Ishikawa (cell line): ENCODE results near the gene PLCG1.

ENCODE experiments used
- EP300 ChIP-seq: IDR thresholded peaks from 2 replicates; pipeline ENCODE4 v1.6.1; 2012; ENCODE audit warnings: borderline replicate concordance
- NFIC ChIP-seq: IDR thresholded peaks from 2 replicates; pipeline ENCODE4 v1.6.1; 2012
- RAD21 ChIP-seq: IDR thresholded peaks from 2 replicates; pipeline ENCODE4 v1.6.1; 2012; ENCODE audit warnings: low read depth
- TAF1 ChIP-seq: IDR thresholded peaks from 2 replicates; pipeline ENCODE4 v1.6.1; 2012; ENCODE audit warnings: low read depth, mild to moderate bottlenecking
- TF ChIP-seq, protein P1 (sequence below): IDR thresholded peaks from 2 replicates; pipeline ENCODE4 v1.6.1; 2012; ENCODE audit warnings: low read depth, mild to moderate bottlenecking

DNA sequence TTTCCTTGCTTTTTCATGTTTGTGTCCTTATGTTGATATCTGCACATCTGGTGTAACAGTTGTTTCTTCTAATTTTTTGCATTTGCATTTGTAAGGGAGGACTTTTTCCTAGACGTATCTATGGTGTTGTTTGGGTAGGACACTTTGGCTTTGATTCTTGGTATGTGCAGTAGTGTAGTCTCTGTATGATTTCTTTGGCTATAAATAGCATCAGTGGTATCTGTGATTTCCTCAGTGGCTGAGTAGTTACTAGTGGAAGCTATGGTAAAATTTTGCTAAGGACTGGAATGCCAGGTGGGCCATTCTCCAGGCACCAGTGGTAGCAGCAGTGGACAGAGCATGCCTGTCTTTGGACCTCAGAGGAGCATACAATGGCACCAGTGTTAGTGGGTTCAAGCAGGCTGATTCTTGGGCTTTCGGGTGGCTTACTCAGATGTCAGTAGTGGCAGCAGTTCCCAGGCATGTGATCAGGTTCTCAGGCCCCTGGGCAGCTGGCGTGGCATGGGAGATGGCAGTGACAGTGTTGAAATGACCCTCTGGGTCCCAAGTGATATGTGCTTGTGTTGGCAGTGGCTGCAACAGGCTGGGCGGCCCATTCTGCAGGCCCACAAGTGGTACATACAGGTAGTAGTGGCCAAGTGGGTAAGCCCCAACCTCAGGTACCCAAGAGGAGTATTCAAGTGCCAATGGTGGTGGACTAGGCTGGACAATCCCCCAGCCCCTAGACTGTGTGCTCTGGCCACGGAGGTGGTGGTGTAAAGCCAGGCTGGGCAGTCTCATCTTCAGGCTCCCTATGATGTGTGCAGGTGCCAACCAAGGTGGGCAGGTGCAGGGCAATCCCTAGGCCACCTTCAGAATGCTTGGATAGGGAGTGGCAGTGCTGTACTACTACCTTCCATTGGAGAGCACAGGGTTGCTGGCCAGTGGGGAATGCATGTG is 54.5 kb downstream of the PLCG1 start:
- TF ChIP-seq RAD21 = no peak
- TF ChIP-seq TAF1 = no peak
- no peak for TF ChIP-seq NFIC
- no peak for TF ChIP-seq EP300
- TF ChIP-seq, protein P1, sequence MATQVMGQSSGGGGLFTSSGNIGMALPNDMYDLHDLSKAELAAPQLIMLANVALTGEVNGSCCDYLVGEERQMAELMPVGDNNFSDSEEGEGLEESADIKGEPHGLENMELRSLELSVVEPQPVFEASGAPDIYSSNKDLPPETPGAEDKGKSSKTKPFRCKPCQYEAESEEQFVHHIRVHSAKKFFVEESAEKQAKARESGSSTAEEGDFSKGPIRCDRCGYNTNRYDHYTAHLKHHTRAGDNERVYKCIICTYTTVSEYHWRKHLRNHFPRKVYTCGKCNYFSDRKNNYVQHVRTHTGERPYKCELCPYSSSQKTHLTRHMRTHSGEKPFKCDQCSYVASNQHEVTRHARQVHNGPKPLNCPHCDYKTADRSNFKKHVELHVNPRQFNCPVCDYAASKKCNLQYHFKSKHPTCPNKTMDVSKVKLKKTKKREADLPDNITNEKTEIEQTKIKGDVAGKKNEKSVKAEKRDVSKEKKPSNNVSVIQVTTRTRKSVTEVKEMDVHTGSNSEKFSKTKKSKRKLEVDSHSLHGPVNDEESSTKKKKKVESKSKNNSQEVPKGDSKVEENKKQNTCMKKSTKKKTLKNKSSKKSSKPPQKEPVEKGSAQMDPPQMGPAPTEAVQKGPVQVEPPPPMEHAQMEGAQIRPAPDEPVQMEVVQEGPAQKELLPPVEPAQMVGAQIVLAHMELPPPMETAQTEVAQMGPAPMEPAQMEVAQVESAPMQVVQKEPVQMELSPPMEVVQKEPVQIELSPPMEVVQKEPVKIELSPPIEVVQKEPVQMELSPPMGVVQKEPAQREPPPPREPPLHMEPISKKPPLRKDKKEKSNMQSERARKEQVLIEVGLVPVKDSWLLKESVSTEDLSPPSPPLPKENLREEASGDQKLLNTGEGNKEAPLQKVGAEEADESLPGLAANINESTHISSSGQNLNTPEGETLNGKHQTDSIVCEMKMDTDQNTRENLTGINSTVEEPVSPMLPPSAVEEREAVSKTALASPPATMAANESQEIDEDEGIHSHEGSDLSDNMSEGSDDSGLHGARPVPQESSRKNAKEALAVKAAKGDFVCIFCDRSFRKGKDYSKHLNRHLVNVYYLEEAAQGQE = no peak
